Lower leg skin (tissue), 4 donors: ENCODE data around the gene ADGRE1. TPM values are rescaled to one million over a fixed set of nuclear protein-coding genes. Genes with fewer than 3 reads are reported as not detected.

Experiments
- DNase-seq, 2 donors: peaks; one replicate each; pipeline ENCODE4 v3.0.0-alpha.2; 2019; ENCODE audit warnings: low spot score in 2 of 2
- H3K4me3 ChIP-seq: fragments of 200-600 bp; sonication (generic); 2 replicates; pipeline ENCODE4 v1.5.1; 2017; ENCODE audit warnings: mild to moderate bottlenecking, low read depth; ENCODE audit not compliant: poor library complexity, severe bottlenecking
- POLR2A ChIP-seq, 2 donors: fragments of 450-650 bp; IDR thresholded peaks; one replicate each; pipeline ENCODE4 v1.6.1; 2016 to 2017; ENCODE audit warnings: antibody characterized with exemption in 2 of 2, mild to moderate bottlenecking in 1 of 2, moderate library complexity in 1 of 2
- WGBS, 2 donors: methylation state at CpG; one replicate each; pipeline ENCODE4 v1.1.5; 2018; 5-methylcytosine and 5-hydroxymethylcytosine counted together
- intact Hi-C: fragments of 100-400 bp; cut with DNase I; formaldehyde crosslinking; loops from one replicate; pipeline ENCODE4 v1.15.0; 2023; ENCODE audit warnings: low total_unique reads
- total RNA-seq, 4 donors: library from RNA; depleted of rRNA; stranded (reverse); fragments of >200 nt; gene quantifications; one replicate each; pipeline ENCODE4 v1.1.0, GENCODE V29; 2016
- TF ChIP-seq, protein P1 (sequence below), 3 donors: fragments of 450-650 bp; IDR thresholded peaks; one replicate each; pipeline ENCODE4 v1.5.1; 2016; ENCODE audit warnings: antibody characterized with exemption in 3 of 3, mild to moderate bottlenecking in 3 of 3, moderate library complexity in 2 of 3

Gene ADGRE1
- total RNA-seq, 4 donors from 2014 or later: 0.25 TPM; not detected in 3

DNA sequence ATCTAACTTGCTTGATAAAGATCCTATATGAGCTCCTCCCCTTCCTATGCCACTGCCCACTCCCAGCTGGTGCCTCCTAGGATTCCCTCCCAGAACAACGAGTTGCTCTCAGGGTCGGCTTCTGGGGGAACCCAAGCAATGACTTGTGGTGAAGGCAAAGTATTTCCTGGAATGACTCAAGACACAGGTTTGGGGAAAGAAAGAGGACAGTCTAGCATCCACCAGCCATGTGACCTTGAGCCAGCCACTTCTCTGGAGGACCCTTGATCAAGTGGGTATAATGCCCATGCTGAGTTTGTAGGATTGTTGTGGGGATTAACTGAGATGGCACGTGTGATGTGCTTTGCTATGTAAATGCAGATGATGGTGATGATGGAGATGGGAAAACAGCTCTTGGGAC, 100.9 kb downstream of the ADGRE1 start:
- no peak overlapping the region for H3K4me3 ChIP-seq
- no peak for TF ChIP-seq POLR2A (IDR thresholded peaks at IDR 0.05)
- TF ChIP-seq, protein P1, sequence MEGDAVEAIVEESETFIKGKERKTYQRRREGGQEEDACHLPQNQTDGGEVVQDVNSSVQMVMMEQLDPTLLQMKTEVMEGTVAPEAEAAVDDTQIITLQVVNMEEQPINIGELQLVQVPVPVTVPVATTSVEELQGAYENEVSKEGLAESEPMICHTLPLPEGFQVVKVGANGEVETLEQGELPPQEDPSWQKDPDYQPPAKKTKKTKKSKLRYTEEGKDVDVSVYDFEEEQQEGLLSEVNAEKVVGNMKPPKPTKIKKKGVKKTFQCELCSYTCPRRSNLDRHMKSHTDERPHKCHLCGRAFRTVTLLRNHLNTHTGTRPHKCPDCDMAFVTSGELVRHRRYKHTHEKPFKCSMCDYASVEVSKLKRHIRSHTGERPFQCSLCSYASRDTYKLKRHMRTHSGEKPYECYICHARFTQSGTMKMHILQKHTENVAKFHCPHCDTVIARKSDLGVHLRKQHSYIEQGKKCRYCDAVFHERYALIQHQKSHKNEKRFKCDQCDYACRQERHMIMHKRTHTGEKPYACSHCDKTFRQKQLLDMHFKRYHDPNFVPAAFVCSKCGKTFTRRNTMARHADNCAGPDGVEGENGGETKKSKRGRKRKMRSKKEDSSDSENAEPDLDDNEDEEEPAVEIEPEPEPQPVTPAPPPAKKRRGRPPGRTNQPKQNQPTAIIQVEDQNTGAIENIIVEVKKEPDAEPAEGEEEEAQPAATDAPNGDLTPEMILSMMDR (IDR thresholded peaks at IDR 0.05): no peak
- no peak for DNase-seq
- intact Hi-C loops: no loop called here
- 59 to 61% methylated on average over 3 of the region's 3 CpGs for WGBS, 2 donors

Other genes with a start within 250 kb of the ADGRE1 start
- under 1 TPM in 2 of 4 donors, not detected in 2; 0.03 to 0.08 TPM for gene TNFSF14, start 217.4 kb upstream of the ADGRE1 start, total RNA-seq
- gene C3, start 166.9 kb upstream of the ADGRE1 start, total RNA-seq: 100 to 1,000 TPM in 1 of 4 donors, 10 to 100 TPM in 3; 28.8 to 155 (median 79.6) TPM
- 10 to 100 TPM; 57.1 to 80.0 (median 66.9) TPM for gene GPR108, start 150.0 kb upstream of the ADGRE1 start, total RNA-seq
- gene TRIP10, start 147.9 kb upstream of the ADGRE1 start, total RNA-seq: 10 to 100 TPM; 41.2 to 60.2 (median 46.5) TPM
- gene SH2D3A, start 120.1 kb upstream of the ADGRE1 start, total RNA-seq: 100 to 1,000 TPM in 1 of 4 donors, 10 to 100 TPM in 3; 53.0 to 142 (median 62.3) TPM
- gene VAV1, start 114.9 kb upstream of the ADGRE1 start, total RNA-seq: 1 to 10 TPM; 1.0 to 2.0 (median 1.4) TPM
- not detected for gene MBD3L2B, start 133.9 kb downstream of the ADGRE1 start, total RNA-seq
- gene MBD3L5, start 143.0 kb downstream of the ADGRE1 start, total RNA-seq: not detected
- gene MBD3L4, start 152.6 kb downstream of the ADGRE1 start, total RNA-seq: not detected
- not detected for gene MBD3L2, start 161.7 kb downstream of the ADGRE1 start, total RNA-seq
- gene MBD3L3, start 171.1 kb downstream of the ADGRE1 start, total RNA-seq: not detected
- 10 to 100 TPM in 1 of 4 donors, 1 to 10 TPM in 3; 7.0 to 11.3 (median 9.4) TPM for gene ZNF557, start 182.1 kb downstream of the ADGRE1 start, total RNA-seq